ENCODE results near the gene RNLS. TPM values are rescaled to one million over a fixed set of nuclear protein-coding genes. Genes with fewer than 3 reads are reported as not detected.
"Not testable (repeated sequence)": the region's sequence is repeated elsewhere in the genome, so short reads cannot be mapped to it uniquely, and the experiment has no call there.

Gene RNLS
- total RNA-seq, 1 donor from 2014 or later: 10.0 TPM

- no peak for ATAC-seq
These were observed 240.3 kb downstream of the RNLS start for GRCh38 chr10:88342733-88343310.

- no peak for ATAC-seq
These were observed 246.0 kb downstream of the RNLS start for GRCh38 chr10:88337134-88337533.

GRCh38 chr10:88336334-88336733 is 246.8 kb downstream of the RNLS start:
- no peak for ATAC-seq

GRCh38 chr10:88333248-88333630 is 249.9 kb downstream of the RNLS start:
- no peak for ATAC-seq

- ATAC-seq: no peak
These were observed 250.4 kb downstream of the RNLS start for GRCh38 chr10:88332503-88333247.

- no peak for ATAC-seq
These were observed 252.9 kb downstream of the RNLS start for GRCh38 chr10:88330174-88330573.

GRCh38 chr10:88322324-88323063 is 260.6 kb downstream of the RNLS start:
- ATAC-seq: no peak

- ATAC-seq: no peak
These were observed 263.1 kb downstream of the RNLS start for GRCh38 chr10:88319960-88320517.

GRCh38 chr10:88318803-88319202 is 264.3 kb downstream of the RNLS start:
- ATAC-seq: no peak

GRCh38 chr10:88317099-88317498 is 266.0 kb downstream of the RNLS start:
- ATAC-seq: no peak

GRCh38 chr10:88316292-88316861 is 266.7 kb downstream of the RNLS start:
- ATAC-seq: no peak

GRCh38 chr10:88315755-88316154 is 267.4 kb downstream of the RNLS start:
- peak; percentile 48 for ATAC-seq

GRCh38 chr10:88314362-88314761 is 268.8 kb downstream of the RNLS start:
- ATAC-seq: no peak

- no peak for ATAC-seq
These were observed 269.2 kb downstream of the RNLS start for GRCh38 chr10:88313878-88314277.

- ATAC-seq: no peak
These were observed 270.3 kb downstream of the RNLS start for GRCh38 chr10:88312855-88313254.

GRCh38 chr10:88311264-88311663 is 271.9 kb downstream of the RNLS start:
- ATAC-seq: no peak

- no peak for ATAC-seq
These were observed 273.8 kb downstream of the RNLS start for GRCh38 chr10:88309365-88309764.

GRCh38 chr10:88308361-88308760 is 274.8 kb downstream of the RNLS start:
- not testable (repeated sequence) for ATAC-seq

- no peak for ATAC-seq
These were observed 283.3 kb downstream of the RNLS start for GRCh38 chr10:88299787-88300186.

GRCh38 chr10:88297103-88297502 is 286.0 kb downstream of the RNLS start:
- no peak for ATAC-seq

GRCh38 chr10:88293651-88294230 is 289.4 kb downstream of the RNLS start:
- ATAC-seq: no peak

GRCh38 chr10:88293073-88293472 is 290.0 kb downstream of the RNLS start:
- no peak for ATAC-seq

- ATAC-seq: no peak
These were observed 291.0 kb downstream of the RNLS start for GRCh38 chr10:88292185-88292514.

Data from esophagus mucosa (tissue), 1 donor.